Hematopoietic multipotent progenitor cell treated with erythropoietin and hydrocortisone succinate and interleukin-3 and kit ligand, for 15 days (in vitro differentiated cells): ENCODE results near the gene NUP58.
"Not testable (repeated sequence)": the region's sequence is repeated elsewhere in the genome, so short reads cannot be mapped to it uniquely, and the experiment has no call there.

Experiments used
- DNase-seq: peaks from one replicate; pipeline ENCODE4 v3.0.0-alpha.2; 2015; ENCODE audit warnings: low spot score

The NUP58 gene

DNA sequence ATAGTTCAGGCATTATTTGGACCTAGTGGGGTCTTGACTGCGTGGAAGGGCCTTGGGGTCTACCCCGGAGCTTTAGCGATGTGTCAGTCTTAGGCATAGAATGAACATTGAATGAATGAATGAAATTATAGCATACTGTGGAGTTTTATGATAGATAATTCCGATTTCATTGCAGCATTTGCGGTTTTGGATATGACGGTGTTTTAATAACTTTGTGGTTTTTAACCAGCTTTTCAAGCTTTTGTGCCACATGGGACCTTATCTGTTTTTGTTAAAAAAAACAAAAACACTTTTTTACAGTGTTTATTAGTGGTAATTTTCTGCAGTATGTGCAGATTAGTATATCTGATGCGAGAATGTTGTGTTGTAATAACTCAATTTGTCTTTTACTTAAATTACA lies 696 bp downstream of the NUP58 start:
- DNase-seq: no peak

DNA sequence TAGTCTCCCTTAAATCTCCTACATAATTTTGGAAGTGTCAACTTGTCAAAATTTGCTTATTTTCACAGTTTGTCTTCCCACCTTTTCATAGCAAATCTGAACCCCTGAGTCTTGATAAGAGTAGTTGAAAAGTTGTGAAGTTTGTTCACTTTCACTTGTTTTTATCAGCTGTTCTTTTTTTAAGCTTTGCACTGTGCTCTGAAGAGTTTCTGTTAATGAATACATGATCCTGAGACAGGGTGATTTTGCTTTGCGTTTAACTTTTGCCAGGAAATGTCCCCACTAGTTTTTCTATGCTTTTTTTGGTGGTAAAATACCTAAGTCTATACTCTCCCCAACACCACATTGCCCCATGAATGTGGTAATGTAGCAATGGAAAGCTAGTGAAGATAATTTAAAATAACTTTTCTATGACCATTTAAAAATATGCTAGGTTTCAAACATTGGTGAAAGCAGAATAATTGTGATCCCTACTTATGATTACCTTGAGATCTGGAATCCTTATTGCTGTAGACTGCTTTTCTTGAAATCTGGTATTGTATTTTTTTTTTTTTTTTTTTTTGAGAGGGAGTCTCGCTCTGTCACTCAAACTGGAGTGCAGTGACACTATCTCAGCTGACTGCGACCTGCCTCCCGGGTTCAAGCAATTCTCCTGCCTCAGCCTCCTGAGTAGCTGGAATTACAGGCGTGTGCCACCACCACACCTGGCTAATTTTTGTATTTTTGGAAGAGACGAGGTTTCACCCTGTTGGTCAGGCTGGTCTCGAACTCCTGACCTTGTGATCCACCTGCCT lies 5.4 kb downstream of the NUP58 start:
- DNase-seq: no peak

DNA sequence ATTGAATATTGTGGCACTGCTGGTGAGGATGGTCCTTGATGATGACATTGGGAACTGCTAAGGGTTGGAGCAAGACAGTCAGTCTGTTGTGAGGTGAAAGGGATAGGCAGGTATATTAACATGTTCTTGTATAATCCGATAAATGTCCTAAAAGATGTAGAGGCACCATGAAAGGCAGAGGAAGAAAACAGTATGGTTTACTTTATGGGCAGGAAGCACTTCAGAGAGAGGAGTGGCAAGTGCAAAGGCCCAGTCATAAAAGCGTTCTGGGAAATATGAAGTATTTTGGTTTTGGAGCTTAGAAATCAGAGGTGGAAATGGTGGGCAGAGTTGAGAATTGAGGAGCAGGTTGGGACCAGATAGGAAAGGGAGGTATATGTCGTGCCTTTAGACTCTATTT lies 9.5 kb downstream of the NUP58 start:
- DNase-seq: no peak

DNA sequence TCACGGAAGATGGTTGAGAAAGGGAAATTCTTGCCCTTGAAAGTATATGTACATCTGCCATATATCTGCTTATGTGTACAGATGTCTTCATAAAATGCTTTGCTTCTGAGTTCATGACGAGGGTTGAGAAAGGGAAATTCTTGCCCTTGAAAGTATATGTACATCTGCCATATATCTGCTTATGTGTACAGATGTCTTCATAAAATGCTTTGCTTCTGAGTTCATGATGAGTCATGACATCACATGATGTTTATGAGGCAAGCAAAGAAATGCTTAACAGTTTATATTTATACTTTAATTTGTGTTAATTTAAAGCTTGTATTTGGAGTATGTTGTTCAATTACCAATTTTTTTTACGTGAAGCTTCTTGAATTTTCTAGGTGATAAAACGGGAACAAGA lies 17.5 kb downstream of the NUP58 start:
- DNase-seq: peak; percentile 51

DNA sequence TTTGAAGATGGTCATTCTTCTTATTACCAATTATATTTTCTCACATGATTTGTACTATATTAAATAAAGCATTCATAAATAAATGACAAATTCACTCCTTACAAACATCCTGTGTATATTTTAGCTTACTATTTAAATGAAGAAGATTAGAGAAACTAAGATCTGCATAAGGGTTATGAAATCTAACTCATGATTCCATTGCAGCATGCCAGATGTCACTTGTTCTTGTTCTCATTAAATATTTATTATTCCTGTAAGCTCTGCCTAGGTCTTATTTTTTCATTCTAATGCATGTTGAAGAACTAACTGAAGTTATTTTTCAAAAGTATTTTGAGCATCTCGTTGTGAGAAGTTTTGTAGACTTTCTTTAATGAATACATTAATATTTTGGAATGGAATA lies 18.3 kb downstream of the NUP58 start:
- no peak for DNase-seq

DNA sequence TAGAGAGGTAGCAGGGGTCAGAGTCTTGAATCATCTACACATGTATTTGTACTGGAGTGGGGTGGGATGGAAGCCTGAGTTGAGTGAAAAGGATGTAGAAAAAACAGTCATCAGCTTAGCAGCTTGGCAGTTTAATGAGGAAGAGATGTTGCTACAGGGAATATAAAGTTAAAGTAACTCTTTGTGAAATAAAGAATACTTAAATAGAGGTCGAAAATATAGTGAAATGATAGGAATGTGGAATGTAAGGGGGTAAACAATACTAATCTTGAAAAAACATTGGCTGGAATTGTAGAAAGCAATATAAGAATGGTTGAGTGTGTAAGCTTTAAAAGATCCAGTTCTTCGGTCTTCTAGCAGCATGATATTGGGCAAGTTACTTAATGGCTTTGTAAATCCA lies 22.7 kb downstream of the NUP58 start:
- DNase-seq: no peak

DNA sequence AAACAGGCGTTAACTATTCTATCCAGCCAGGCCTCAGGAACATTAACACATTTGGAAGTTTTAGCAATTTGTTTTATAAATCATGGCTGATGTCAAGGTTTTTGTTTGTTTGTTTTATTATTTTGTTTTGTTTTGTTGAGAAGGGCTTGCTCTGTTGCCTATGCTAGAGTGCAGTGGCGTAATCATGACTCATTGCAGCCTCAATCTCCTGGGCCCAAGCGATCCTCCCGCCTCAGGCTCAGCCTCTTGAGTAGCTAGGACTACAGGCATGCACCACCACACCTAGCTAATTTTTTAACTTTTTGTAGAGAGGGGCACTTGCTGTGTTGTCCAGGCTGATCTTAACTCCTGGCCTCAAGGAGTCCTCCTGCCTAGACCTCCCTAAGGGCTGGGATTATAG lies 28.3 kb downstream of the NUP58 start:
- DNase-seq: no peak

DNA sequence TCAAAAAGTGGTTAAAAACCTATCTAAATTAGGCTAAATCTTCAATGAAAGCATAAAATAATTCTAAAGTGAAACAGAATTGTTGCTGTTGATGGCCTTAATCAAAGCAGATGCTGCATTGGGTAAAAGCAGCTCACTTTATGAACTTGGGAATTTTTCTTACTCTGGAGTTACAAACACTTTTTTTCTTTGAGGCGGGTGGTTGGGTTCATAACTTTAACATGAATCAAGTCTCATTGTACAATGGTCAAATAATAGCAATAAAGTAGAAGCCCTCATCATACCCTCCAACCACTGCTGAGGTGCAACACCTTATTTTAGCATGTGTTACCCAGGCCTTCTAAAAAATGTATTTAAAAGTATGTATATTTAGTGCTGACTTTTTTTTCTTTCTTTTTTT lies 29.1 kb downstream of the NUP58 start:
- no peak for DNase-seq

DNA sequence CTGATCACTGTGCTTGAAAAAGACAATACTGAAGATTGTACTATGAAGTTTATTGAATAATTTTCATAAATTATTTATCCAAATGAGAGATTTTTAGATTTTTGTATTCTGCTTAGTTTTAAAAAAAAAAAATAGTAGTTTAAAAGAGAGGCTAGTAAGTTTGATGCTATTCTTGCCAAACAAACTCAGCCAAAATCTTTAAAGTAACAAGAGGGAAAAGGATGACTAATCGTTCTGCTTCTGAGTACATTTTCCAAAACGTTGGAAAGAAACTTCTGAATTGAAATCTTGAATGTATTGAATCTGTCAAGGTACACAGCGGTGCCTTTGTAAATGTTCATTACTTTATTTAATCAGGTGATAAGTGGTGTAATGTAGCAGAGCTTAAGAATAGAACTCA lies 34.4 kb downstream of the NUP58 start:
- DNase-seq: no peak

DNA sequence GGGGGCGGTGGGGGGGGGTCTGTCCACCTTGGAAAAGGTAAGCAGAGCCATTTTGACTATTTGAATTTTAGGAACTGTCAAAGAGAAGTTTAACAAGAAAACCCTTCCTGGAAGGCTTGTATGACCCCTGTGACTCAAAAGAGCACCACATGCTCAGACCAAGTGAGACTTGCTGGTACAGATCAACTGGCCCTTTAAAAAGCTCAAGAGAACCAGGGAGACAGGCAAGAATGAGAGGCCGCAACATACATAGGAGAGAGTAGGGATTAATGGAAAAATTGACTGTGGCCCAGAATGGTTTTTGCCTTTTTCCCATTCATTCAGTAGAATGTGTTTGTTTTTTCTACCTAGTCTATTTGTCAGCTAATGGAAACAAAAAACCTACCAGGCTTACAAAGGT lies 44.2 kb downstream of the NUP58 start:
- DNase-seq: no peak

DNA sequence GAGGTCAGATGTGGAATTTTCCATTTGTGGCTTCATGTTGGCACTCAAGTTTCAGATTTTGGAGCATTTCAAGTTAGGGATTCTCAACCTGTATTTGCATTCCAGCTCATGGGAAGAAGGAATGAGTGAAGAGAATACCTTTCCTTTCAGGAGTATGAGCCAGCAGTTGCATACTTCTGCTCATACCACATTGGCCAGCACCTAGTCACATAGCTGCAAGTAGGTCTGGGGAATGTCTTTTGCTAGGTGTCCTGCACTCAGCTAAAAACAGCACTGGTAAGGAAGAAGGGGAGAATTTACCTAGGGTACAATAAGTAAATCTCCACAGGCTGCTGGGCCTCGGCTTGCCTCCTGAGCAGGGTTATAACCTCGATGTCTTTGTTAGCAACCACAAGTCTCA lies 45.7 kb downstream of the NUP58 start:
- DNase-seq: no peak

DNA sequence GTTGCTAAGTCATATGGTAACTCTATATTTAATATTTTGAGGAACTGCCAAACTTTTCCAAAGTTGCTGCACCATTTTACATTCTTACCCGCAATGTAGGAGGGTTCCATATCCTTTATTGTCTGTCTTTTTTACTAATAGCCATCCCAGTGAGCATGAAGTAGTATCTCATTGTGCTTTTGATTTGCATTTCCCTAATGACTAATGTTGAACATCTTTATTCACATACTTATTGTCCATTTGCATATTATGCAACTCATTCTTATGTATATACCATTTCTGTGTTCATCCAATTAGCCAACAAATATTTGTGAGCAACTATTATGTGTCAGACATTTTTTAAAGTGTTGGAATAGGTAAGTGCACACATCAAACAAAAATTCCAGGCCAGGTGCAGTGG lies 50.0 kb downstream of the NUP58 start:
- no peak for DNase-seq

DNA sequence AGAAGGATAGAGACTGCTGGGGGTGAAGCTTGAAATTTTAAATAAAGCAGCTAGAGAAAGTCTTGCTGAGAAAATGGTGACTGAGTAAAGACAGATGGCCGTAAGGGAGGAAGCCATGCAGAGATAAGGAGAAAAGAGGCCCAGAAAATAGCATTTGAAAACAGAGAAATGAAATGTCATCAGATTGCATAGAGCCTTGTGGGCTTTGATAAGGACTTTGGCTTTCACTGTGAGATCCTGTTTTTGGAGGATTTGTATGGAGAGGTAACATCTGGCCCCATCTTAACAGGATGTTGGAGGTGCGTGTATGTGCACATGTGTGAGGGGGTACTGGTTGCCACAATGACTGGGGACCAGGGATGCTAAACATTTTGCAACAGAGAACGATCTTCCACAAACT lies 50.8 kb downstream of the NUP58 start:
- DNase-seq: no peak

DNA sequence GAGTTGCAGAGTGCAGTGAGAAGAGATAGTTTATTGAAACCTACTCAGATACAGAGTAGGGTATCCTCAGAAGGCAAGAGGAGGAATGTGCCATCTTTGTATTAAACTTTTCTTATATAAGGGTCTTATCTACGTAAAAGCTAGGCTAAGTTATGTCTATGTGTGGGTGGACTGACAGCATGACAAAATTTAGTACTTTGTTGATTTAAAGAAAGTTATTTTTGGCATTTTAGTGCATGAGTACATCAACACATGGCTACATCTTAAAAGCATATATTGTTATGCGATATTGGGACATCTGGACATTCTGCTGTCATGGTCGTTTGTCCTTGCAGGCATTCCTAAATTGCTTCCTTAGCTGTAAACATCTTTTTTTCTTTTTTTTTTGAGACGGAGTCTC lies 51.4 kb downstream of the NUP58 start:
- no peak for DNase-seq

DNA sequence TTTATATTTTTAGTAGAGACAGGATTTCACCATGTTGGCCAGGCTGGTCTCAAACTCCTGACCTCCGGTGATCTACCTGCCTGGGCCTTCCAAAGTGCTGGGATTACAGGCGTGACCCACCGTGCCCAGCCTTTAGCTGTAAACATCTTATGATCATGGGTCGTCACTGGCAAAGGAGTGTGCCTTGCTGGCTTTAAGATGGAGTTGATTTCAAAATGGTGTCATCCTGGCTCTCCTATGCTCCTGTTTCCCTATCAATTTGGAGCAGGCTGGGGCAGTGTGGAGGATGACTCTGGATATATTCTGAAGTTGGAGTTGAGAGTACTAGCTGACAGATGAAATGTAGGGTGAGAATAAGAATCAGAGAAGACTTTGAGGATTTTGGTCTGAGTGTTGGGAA lies 51.9 kb downstream of the NUP58 start:
- no peak for DNase-seq

DNA sequence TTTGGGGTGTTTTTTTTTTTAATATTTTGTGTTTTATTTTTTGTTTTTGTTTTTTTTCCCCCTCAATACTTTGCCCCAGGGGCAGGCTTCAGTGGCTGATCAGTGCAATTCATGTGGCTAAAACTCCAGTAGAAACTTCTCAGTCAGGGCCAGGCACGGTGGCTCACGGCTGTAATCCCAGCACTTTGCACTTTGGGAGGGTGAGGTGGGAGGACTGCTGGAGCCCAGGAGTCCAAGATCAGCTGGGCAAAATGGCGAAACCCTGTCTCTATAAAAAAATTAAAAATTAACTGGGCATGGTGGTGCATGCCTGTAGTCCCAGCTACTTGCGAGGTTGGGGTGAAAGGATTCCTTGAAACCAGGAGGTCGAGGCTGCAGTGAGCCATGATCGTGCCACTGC lies 53.0 kb downstream of the NUP58 start:
- DNase-seq: no peak

DNA sequence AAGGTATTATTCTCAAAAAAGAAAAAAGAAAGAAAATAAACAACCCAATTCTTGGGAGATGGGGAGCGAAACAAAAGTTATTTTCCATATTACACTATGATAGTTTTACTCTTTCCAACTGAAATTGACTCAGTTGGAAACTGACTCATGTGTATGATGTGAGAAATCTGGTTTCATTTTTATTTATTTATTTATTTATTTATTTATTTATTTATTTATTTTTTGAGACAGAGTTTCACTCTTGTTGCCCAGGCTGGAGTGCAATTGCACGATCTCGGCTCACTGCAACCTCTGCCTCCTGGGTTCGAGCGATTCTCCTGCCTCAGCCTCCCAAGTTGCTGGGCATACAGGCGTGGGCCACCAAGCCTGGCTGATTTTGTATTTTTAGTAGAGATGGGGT lies 59.0 kb downstream of the NUP58 start:
- DNase-seq: not testable (repeated sequence)

DNA sequence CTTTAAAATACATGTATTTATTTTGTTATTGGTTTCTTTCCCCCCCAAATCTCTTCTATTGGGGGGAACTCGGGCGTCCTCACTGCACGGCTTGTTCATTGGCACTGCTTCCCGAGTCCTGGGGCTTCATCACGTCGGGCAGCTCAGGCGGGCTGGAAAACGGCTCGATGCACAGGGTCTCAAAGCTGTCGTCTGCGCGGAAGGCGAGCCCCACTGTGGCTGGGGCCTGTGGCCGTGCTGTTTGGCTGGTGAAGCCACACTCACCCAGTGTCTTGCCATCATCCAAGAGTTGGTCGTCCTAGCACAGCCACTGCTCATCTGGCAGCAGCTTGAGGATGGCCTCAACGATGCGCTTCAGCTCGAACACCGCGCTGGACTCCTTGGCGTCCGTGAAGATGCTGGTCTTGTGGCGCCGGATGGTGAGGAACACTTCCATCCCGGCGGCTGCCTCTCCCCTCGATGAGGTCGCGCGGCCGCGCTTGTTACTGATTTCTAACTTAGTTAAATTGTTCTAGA lies 64.4 kb downstream of the NUP58 start:
- DNase-seq: no peak

DNA sequence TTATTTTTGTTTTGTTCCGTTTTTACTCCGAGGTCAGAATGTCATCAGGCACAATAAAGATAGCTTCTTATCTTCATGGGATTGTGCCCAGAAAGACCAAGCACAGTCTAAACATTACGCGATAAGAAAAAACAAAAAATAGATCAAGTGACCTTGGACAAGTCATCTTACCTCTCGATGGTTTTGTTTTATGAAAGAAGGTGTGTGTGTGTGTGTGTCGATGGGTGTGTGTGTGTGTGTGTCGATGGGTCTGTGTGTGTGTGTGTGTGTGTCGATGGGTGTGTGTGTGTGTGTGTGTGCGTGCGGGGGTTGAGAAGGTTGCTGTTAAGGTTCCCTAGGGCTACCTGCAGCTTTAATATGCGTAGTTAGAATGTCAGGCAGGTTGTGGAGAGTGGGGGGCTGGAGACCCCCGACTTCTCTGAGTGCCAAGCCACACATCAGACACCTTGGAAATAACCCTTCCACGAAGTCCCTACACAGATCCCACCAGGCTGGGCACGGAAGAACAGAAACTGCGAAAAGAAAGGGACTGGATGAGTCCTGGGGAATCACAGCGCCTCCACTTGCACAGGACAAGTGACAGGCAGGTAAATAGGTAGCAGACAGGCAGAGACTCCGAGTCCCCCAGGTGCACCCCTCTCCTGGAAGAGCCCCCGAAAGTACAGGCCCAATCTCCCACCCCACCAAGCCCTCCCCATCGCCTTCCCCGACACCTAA lies 69.9 kb downstream of the NUP58 start:
- DNase-seq: no peak

DNA sequence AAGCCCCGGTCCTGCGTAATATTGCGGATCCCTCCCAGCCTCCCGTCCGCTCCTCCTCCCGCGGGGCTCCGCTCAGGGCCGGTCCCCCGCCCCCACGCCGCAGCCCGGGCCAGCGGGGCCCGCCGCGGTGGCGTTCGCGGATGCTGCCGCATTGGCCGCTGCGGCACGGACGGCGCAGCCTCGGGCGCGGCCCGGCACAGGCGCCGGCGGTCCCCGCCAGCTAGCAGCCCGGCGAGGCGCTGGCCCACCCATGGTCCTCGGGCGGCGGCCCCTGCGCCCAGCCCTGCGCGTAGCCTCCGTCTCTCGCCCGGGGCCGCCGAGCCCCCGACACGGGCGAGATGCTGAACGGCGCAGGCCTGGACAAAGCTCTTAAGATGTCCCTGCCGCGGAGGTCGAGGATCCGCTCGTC lies 70.5 kb downstream of the NUP58 start, which contains the start of gene ATP8A2:
Gene ATP8A2 (plus strand): TSS at position 100 of the 409 bp plus-strand sequence. CDS start 239 bp downstream, at position 339.
- no peak for DNase-seq

DNA sequence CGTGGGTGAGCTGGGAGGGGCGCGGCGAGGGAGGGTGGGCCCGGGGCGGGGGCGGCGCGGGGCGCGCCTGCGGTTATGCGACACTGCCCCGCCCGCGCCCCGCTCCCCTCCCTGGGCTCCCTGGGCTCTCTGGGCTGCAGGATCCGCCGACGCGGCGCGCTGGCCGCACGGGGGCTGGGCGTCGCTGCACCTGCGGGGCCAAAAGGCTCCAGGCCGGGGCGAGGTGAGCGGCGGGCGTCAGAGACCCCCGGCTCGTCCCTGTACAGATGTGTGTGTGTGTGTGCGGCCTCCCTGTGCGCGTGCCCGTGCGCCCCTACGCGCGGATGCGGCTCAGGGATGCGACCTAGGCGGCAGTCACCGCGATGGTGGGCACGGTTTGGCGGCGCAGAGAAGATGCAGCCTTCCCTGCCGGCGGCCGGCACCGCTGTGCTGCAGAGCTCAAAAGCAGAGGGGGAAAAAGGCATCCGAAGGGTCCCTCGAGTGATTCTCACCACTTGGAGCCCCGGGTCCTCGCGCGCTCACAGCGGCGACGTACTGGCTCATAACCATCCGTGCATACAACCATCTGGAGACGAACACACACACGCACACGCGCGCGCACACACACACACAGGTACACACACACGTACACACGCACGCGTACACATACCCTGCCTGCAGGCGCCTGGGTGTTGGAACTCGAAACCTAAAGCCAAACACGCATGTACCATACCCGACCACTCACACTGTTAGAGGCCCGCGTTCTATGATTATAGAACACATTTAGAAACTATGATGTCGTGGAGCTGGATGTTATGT lies 71.1 kb downstream of the NUP58 start:
- no peak for DNase-seq

DNA sequence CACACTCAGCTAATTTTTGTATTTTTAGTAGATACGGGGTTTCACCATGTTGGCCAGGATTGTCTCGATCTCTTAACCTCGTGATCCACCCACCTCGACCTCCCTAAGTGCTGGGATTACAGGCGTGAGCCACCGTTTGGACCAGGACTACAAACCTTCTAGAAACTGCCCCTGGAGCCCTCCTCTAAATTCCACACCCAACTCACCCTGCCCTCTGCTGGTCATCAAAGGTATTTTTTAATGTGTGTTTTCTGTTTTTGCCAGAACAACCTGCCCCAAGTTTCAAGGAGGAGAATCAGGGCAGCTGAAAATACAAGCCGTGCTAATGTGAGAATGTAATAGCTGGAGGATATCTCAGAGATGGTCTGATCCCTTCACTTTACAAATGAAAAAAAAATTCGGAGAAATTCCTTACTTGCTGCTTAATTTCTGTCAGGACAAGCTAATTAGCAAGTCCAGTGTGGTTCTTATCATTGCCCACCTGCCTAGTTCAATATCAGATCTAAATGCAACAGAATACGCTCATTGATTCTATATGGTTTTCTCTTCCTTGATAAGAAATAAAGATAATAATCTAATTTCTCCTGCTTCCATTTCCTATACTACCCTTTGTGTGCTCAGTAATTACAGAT lies 74.4 kb downstream of the NUP58 start:
- DNase-seq: peak; percentile 68
